NCI-H1105 (cell line): ENCODE measurements around the gene PRDM9.
A peak's percentile ranks its signal among the peaks of the same experiment; 100 is the strongest.
"Not testable (repeated sequence)": the region's sequence is repeated elsewhere in the genome, so short reads cannot be mapped to it uniquely, and the experiment has no call there.

ENCODE experiments used
- DNase-seq: peaks from one replicate; lab custom pipeline; 2025; lab: John Stamatoyannopoulos, UW

Gene PRDM9

DNA sequence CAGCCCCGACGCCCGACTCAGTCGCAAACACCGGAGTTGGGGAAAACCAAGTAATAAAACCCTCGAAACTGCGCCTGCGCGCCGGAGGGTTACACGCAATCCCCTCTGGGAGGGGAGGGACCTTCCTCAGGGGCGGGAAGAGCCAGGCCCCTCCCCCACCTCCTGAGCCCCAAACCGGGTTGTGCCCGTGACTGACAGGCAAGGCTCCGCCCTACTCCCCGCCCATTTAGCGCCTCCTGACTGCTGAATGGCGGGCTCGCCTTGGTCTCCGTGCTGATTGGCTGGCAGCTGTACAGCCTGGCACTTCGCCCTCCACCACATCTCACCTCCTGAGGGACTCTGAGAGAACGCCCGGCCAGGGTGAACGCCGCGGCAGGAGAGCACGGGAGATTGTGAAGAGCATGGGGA, at the start of gene PRDM9:
PRDM9 (plus strand) TSS at position 332 of the 408 bp plus-strand sequence. CDS start 1,425 bp downstream, outside the sequence.
- DNase-seq, result peak; percentile 97

- DNase-seq, result no peak
These were observed 49.6 kb upstream of the PRDM9 start for GRCh38 chr5:23457780-23458179.

DNA sequence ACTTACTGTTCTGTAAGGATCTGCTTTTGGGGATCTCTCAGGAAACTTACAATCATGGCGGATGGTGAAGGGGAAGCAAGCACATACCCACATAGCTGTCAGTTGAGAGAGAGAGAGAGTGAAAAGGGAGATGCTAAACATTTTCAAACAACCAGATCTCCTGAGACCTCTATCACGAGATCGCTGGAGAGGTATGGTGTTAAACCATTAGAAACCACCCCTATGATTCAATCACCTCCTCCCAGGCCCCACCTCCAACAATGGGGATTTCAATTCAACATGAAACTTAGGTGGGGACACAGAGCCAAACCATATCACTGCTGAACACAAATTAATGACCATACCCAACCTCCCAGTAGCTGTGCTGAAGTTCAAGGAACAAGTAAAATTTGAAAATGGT, 48.2 kb upstream of the PRDM9 start:
- no peak for DNase-seq

DNA sequence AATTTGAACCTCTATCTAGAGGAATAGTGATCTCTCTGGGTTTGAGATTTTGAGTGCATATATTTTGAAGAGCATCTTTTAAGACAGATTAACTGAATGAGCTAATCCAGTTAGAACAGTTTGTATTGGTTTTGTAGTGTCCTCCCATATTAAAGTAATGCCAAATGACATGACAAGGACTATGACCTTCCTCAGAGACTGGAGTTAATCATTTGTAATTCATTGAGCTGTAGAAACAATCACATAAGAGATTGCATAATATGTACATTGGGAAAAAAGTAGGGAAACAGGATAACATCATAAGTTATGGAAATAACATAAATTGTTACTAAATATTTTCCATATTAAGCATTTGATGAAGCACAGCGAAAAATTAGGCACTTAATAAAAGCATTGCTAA, 45.8 kb upstream of the PRDM9 start:
- DNase-seq, result no peak

DNA sequence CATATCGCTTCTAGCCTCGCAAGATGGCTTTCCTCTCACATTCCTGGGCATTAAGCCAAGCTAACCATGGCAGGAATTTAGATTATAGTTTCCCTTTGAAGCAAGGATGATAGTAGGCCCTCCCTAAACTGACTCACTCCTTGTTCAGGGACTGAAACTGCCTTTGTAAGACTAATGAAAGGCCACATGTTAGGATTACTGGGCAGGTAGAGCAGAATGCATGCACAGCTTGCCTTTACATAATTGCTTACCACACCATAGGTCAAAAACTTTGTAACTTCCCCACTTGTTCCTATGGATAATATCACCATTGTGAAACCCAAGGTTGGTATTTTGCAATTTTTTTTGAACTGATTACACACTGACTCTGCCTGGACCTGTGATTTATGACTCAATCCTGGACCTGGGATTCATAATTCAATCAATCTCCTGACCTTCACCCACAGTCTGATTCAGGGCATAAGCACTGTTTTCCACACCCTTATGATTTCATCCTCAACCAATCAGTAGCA, 41.0 kb upstream of the PRDM9 start:
- no peak for DNase-seq

DNA sequence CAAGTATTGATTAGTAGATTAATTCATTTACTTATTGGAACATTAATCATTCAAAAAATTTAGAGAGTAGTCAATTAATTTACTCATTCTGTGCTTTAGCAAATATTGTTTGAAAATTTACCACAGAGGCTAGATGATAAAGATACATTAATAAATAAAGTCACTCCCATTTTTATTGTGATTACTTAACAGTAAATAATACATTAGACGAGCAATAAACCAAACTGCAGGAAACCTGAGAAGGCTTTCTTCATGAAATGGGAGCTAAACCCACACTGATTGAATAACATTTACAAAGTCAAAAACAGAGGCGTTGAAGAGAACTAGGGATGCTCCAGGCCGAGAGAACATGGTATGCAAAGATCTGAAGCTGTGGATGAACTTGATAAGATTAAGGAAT, 38.8 kb upstream of the PRDM9 start:
- DNase-seq, result no peak

GRCh38 chr5:23473915-23474314, 33.5 kb upstream of the PRDM9 start:
- DNase-seq, result no peak

GRCh38 chr5:23474315-23474714, 33.1 kb upstream of the PRDM9 start:
- no peak for DNase-seq

GRCh38 chr5:23476580-23476979, 30.8 kb upstream of the PRDM9 start:
- DNase-seq, result no peak

GRCh38 chr5:23482642-23483041, 24.8 kb upstream of the PRDM9 start:
- no peak for DNase-seq

- no peak for DNase-seq
These were observed 24.3 kb upstream of the PRDM9 start for GRCh38 chr5:23483090-23483489.

DNA sequence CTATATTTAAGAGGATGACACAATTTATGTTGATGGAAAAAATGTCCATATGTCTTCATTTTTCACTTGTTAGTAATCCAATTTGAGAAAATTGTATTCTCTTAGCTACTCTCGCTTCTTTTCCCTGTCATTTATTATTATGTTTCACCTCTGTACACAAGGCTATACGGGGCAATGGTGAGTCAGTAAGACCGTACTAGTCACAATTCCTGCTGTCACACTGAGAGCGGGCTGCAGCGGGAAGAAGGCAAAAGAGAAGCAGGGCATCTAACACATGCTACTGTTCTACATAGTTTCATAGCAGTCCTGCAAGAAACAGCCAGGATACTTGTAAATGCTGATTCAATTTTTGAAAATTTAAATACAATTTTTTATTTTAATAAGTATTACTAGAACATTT, 23.3 kb upstream of the PRDM9 start:
- DNase-seq, result no peak

- not testable (repeated sequence) for DNase-seq
These were observed 21.2 kb upstream of the PRDM9 start for GRCh38 chr5:23486227-23486626.

DNA sequence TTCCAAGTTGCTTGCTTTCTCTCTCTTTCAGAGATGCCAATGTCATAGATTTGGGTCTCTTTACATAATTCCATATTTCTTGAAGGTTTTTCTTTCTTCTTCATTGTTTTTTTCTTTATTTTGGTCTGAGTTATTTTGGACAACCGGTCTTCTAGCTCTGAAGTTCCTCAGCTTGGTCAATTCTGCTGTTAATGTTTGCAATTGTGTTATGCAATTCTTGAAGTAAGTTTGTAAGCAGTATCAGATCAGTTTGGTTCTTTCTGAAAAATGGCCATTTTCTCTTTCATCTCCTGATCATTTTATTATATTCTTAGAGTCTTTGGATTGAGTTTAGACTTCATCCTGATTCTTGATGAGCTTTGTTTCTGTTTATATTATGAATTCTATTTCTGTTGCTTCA, 16.4 kb upstream of the PRDM9 start:
- no peak for DNase-seq

DNA sequence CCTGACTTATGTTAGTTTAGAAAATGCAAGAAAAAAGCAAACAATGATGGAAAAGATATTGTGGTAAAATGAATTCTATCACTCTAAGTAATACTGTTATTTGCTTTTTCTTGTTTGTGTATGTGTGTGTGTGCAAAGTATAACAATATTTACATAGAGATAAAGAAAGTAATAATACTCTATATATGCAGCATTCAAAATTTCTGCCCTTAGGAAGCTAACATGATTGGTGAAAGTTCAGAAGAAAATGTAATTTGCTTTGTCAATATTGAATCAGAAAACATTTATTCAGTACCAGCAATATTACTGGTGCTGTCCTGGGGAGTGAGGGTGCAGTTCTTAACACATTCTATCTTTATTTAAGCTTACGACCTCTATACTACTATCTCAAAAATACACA, 12.9 kb upstream of the PRDM9 start:
- no peak for DNase-seq

GRCh38 chr5:23496576-23496975, 10.8 kb upstream of the PRDM9 start:
- no peak for DNase-seq

GRCh38 chr5:23506329-23507236, 826 bp upstream of the PRDM9 start:
- DNase-seq, result peak; percentile 69

- DNase-seq, result not testable (repeated sequence)
These were observed 3.0 kb downstream of the PRDM9 start for GRCh38 chr5:23510434-23510833.

DNA sequence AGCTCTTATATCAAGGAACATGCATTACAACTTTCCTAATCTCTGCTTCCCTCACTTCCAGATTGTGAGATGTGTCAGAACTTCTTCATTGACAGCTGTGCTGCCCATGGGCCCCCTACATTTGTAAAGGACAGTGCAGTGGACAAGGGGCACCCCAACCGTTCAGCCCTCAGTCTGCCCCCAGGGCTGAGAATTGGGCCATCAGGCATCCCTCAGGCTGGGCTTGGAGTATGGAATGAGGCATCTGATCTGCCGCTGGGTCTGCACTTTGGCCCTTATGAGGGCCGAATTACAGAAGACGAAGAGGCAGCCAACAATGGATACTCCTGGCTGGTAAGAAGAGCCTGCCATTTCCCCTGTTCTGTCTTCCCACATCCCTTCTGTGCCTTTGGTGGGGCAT, 15.1 kb downstream of the PRDM9 start:
- no peak for DNase-seq

DNA sequence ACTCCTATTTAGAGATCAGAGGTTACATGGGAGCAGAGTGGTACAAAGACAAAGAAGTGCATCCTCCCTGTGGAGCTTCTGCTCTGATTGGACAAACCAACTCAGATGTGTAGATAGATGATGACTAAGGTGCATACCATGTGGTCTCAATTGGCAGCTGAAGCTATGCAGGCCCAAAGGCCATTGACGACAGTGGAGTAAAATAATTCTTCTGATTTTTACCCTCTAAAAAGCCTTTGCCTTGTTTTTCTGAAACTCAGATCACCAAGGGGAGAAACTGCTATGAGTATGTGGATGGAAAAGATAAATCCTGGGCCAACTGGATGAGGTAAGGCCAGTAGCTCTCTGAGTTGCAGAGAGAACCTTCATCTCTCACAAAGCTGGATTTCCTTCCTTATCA, 15.6 kb downstream of the PRDM9 start:
- DNase-seq, result no peak

DNA sequence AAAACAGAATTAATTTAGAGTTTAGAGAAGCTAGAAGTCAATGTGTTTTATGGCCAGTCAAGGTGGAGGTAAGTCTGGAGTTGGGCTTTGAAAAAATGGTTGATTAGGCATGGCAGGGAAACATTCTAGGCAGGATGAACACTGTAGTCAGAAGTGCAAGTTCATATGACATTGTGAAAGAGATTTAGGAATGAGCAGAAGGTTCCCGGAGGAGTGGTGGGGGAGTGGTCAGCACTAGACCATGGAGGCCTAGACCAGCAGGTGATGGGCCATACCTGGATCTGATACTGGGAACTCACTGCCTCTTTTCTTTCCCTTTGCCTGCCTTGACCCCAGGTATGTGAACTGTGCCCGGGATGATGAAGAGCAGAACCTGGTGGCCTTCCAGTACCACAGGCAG, 16.6 kb downstream of the PRDM9 start:
- no peak for DNase-seq

GRCh38 chr5:23525751-23526150, 18.3 kb downstream of the PRDM9 start:
- DNase-seq, result no peak

DNA sequence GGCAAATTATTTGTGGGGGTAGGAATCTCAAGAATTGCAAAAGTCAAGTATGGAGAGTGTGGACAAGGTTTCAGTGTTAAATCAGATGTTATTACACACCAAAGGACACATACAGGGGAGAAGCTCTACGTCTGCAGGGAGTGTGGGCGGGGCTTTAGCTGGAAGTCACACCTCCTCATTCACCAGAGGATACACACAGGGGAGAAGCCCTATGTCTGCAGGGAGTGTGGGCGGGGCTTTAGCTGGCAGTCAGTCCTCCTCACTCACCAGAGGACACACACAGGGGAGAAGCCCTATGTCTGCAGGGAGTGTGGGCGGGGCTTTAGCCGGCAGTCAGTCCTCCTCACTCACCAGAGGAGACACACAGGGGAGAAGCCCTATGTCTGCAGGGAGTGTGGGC, 19.2 kb downstream of the PRDM9 start:
- not testable (repeated sequence) for DNase-seq
